HG02938 (cell line): ENCODE measurements around the gene SHC4.
A peak's percentile ranks its signal among the peaks of the same experiment; 100 is the strongest.
"Not testable (repeated sequence)": the region's sequence is repeated elsewhere in the genome, so short reads cannot be mapped to it uniquely, and the experiment has no call there.

Source experiments
- ATAC-seq: cut with Tn5 transposase; IDR thresholded peaks from one replicate; pipeline ENCODE4 v1.9.1; 2021; ENCODE audit warnings: mild to moderate bottlenecking, moderate library complexity; ENCODE audit not compliant: unreplicated experiment

The SHC4 gene

GRCh38 chr15:48856942-48857341 is 106.8 kb downstream of the SHC4 start:
- no peak for ATAC-seq

DNA sequence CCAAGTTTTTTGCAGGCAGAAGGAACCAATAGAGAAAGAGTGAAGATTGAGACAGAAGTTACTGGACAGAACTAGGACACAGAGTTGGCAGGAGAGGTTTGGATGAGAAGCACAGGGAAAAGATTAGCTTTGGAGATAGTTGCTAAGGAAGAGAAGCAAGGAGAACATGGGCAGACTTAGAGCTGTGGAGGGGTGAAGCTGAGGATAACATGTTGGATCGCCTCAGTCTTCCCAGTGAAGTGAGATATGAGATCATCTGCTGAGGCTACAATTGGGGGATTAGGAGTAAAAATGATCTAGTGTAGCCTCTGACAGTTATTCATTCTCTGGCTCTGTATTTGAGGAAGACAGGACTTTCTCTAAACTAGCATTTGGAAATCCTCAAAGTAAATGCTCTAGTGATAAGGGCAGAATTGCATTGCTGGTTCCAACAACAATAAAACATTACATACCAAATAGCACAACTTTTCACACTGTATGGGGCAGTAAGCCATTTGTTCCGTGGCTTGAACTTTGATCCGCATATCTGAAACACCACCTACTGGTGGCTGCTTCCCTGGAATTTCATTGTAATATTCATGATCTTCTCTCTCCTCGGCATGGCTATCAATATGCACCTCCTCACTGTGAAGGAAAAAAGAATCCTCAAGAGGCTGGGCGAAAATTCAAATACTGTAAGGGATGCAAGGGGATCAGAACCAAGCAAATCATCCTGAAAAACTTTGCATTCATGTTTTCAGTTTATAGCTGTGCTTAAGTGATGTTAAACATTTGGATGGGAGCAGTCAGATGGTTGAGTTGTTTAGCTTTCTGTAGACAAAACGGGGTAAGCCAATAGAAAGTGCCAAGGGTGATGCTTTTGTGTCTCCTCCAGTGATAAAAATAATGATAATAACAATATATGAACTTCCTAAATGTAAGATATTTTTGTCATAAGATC is 107.9 kb downstream of the SHC4 start:
- ATAC-seq = no peak

- not testable (repeated sequence) for ATAC-seq
Observed at GRCh38 chr15:48854434-48854833, 109.3 kb downstream of the SHC4 start.

GRCh38 chr15:48851956-48852355 is 111.8 kb downstream of the SHC4 start:
- no peak for ATAC-seq

- ATAC-seq = no peak
Observed at GRCh38 chr15:48850648-48851047, 113.1 kb downstream of the SHC4 start.

GRCh38 chr15:48845123-48845522 is 118.6 kb downstream of the SHC4 start:
- ATAC-seq = no peak

- ATAC-seq = no peak
Observed at GRCh38 chr15:48842501-48842900, 121.2 kb downstream of the SHC4 start.

GRCh38 chr15:48834756-48835155 is 129.0 kb downstream of the SHC4 start:
- no peak for ATAC-seq

- no peak for ATAC-seq
Observed at GRCh38 chr15:48833526-48834239, 130.0 kb downstream of the SHC4 start.

DNA sequence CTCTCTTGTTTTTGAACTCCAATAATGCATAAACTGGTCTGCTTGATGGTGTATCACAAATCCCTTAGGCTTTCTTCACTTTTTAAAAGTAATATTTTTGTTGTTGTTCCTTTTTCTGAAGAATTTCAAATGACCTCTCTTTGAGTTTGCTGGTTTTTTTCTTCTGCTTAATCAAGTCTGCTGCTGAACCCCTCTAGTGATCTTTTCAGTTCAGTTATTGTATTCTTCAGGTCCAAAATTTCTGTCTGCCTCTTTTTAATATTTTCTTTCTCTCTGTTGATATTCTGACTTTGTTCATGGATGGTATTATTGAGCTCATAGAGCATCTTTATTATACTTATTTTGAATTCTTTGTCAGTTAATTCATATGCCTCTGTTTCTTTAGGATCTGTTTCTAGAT is 131.1 kb downstream of the SHC4 start:
- no peak for ATAC-seq

- ATAC-seq = no peak
Observed at GRCh38 chr15:48828906-48829305, 134.8 kb downstream of the SHC4 start.

- no peak for ATAC-seq
Observed at GRCh38 chr15:48828471-48828870, 135.2 kb downstream of the SHC4 start.

DNA sequence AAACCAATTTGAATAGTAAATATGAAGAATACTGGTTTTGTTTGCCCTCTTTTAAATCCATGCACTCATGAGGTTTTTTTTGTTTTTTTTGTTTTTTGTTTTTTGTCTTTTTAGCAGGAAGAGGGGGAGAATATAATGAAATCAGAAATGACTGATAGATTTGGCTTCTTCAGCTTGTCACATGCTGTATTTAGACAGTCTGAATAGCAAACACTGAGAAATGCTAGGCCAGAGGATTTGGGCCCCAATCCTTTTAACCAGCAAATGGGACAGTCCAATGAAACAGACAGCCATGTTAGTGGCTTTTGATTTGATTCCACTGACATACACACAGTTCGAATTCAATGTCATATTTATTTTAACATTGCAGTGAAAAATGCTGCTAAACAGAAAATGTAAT is 138.6 kb downstream of the SHC4 start:
- no peak for ATAC-seq

GRCh38 chr15:48823706-48824105 is 140.0 kb downstream of the SHC4 start:
- no peak for ATAC-seq

DNA sequence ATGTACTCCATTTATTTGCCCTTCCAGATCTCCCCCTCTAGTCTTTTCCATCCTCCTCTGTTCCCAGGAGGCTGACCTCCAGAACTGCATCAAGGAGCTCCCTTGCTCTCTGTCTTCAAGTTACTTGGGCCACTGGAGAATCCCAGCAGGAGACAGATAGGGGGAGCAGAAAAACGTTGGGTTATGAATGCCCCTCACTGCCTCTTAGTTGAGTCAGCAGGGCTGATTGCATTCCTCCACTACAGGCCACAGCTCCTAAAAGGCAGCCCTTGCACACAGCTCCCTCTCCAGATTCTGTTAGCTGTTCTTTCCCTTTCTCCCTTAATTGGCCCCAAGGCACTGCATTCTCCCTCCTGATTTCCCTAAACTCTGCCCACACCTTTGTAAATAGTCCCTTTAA is 140.5 kb downstream of the SHC4 start:
- no peak for ATAC-seq

GRCh38 chr15:48814286-48814685 is 149.4 kb downstream of the SHC4 start:
- ATAC-seq = no peak

- no peak for ATAC-seq
Observed at GRCh38 chr15:48811325-48811958, 152.3 kb downstream of the SHC4 start.

GRCh38 chr15:48810414-48811324 is 153.1 kb downstream of the SHC4 start, which contains the start of gene CEP152:
TSS of gene CEP152 (minus strand) at chr15:48811069. CDS start at chr15:48805649, 5,420 bp downstream.
- peak; percentile 93 for ATAC-seq

DNA sequence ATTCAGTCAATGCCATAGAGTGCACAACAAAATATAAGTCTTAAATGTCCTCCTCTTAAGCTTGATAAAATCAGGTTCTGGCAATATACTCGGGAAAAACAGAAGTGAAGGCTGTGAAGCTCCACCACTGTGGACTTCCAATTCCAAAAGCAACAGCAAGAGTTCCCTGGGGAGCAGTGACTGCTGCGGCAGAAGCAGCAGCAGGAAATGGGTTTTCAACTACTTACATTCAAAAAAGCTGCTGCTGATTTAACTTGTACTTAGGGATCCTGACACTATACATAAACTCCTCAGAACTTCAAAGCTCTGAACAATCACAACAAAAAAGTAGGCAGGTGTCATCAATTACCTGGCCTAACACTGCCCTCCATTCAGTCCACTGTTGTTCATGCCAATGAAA is 157.6 kb downstream of the SHC4 start:
- ATAC-seq = no peak

- no peak for ATAC-seq
Observed at GRCh38 chr15:48805591-48805990, 158.1 kb downstream of the SHC4 start.
